GM12873 (cell line): ENCODE results near the gene DRGX.
A peak's percentile ranks its signal among the peaks of the same experiment; 100 is the strongest.

Experiments used
- TF ChIP-seq, protein P1 (sequence below): IDR thresholded peaks from 2 replicates; pipeline ENCODE4 v1.5.1; 2012; ENCODE audit warnings: low read depth, mild to moderate bottlenecking, moderate library complexity, low read length, control low read depth; ENCODE audit not compliant: insufficient read depth; ENCODE audit errors: missing control alignments

The DRGX gene

DNA sequence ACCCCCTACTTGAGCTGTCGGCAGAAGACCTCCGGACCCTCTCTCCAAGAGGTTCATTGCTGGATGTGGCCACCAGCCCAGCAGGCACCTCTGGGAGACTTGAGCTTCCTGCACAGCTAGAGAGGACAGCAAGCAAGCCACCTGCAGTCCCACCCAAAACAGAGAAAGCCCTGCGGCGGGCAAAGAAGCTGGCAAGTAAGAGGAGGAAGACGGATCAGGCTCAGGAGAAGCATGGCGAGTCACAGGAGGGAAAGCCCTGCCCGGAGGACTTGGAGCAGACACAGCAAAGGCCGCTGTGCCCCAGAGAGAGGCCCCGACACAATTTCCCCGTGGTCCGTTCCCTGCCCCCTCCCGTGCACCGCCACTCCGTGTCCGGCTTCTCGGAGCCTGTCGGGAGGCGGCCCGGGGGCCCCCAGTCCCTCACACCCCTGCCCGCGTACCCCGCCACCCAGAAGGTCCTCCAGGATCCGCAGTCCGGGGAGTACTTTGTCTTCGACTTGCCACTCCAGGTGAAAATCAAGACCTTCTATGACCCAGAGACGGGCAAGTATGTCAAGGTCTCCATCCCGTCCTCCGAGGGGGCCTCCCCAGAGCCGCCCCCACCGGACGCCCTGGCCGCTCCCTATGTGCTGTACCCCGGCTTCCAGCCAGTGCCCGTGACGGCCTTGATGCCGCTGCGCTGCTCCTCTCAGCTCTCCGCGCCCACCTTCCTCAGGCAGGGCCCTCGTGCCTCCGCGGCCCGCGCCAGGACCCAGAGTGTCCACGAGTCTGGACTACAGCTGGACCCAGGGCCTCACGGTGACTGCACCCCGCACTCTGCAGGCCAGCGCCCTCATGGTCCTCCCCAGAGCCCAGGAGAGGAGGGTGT, 69.7 kb downstream of the DRGX start:
- TF ChIP-seq, protein P1, sequence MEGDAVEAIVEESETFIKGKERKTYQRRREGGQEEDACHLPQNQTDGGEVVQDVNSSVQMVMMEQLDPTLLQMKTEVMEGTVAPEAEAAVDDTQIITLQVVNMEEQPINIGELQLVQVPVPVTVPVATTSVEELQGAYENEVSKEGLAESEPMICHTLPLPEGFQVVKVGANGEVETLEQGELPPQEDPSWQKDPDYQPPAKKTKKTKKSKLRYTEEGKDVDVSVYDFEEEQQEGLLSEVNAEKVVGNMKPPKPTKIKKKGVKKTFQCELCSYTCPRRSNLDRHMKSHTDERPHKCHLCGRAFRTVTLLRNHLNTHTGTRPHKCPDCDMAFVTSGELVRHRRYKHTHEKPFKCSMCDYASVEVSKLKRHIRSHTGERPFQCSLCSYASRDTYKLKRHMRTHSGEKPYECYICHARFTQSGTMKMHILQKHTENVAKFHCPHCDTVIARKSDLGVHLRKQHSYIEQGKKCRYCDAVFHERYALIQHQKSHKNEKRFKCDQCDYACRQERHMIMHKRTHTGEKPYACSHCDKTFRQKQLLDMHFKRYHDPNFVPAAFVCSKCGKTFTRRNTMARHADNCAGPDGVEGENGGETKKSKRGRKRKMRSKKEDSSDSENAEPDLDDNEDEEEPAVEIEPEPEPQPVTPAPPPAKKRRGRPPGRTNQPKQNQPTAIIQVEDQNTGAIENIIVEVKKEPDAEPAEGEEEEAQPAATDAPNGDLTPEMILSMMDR, result no peak

DNA sequence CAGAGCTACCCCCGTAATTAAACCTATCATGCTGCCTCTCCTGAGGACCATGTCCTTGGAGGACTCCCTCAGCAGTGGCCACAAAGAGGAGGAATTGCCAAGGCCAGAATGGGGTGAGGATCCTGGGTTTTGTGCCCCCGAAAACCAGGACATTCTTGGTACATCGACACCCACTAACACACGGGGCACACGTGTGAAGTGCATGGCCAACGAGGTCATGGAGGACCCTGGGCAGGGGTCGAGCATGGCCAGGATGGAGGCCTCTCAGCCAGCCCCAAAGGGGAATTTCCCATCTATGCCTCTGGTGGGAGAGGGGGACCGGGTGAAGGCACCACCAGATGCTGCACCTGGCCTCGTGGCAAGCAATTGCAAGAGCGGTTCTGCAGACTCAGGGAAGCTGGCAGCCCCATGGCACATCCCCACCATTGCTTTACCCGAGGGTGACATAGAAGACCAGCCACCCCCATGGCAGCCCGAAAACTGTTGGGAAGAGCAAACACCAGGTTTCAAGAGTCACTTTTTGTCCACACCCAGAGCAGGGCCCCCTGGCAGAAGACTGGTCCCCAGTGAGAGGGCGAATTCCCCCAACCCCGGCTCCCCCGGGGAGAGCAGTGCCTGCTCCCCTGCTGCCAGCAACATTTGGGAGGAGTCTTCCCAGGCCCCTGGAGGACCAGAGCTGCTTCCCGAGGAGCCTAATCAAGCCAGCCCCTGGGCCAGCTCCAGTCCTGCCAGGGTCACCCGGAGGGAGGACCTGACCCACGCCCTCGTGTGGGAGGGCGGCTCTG, 70.6 kb downstream of the DRGX start:
- TF ChIP-seq, protein P1, result no peak

DNA sequence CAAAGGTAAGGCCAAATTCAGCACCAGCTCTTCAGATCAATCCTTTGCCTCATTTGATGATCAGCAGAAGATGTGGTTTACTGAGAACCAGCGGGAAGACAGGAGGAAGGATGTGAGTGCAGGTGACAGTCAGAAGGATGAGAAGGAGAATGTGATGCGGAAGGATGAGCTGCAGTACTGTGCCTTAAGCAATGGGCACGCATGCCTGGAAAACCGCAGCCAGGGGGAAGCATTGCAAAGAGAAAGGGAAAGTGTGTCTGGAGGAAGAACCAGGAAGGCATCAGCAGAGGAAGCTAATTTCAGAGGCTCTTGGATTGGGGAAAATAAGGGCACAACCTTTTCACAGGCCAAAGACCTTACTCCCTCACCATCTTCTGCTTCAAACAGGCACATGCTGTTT, 71.2 kb downstream of the DRGX start:
- TF ChIP-seq, protein P1, result peak; percentile 2

DNA sequence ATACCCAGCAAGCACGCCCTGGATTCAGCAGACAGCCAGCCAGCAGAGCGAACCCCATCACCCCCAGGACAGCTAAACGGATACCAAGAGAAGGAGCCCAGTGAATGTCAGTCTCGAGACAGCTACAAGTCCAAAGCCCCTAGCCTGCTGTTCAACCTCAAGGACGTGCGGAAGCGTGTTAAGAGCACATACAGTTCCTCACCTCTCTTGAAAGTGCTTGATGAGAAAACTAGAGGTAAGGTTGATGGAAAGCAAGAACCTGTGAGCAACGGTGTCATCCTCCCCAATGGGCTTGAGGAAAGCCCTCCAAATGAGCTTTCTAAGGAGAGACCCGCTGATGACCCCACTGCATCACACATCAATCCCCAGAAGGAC, 72.0 kb downstream of the DRGX start:
- TF ChIP-seq, protein P1, result no peak

DNA sequence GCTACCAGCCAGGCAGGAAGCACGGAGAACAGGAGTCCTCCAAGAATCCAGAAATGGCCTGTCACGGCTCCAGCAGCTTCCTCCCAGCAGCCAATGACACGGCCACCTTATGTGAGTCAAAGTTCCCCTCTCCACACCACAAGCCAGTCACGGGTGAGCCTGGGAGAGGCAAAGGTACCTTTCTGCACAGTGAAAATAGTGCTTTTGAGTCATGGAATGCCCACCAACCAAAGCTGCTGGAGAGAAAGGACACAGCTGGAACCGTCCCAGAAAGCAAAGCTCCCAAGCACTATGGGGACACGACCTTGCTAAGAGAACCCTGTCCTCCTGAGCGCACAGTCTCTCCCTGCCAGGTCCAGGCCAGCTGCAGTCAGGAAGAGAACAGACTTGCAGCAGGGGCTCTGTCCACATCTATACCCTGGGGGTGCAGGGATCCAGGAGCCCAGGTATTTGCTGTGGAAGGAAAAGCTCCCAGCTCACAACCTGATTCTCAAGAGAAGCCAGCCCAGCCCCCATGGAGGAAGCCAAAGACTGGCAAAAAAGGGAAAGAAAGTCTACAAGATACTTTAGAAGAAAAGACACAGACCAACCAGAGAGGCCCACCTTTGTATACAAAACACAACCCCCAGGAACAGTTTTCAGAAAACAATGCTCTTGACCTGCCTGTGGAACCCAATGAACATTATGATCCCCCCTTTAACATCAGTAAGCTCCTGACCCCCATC, 72.6 kb downstream of the DRGX start:
- TF ChIP-seq, protein P1, result no peak

DNA sequence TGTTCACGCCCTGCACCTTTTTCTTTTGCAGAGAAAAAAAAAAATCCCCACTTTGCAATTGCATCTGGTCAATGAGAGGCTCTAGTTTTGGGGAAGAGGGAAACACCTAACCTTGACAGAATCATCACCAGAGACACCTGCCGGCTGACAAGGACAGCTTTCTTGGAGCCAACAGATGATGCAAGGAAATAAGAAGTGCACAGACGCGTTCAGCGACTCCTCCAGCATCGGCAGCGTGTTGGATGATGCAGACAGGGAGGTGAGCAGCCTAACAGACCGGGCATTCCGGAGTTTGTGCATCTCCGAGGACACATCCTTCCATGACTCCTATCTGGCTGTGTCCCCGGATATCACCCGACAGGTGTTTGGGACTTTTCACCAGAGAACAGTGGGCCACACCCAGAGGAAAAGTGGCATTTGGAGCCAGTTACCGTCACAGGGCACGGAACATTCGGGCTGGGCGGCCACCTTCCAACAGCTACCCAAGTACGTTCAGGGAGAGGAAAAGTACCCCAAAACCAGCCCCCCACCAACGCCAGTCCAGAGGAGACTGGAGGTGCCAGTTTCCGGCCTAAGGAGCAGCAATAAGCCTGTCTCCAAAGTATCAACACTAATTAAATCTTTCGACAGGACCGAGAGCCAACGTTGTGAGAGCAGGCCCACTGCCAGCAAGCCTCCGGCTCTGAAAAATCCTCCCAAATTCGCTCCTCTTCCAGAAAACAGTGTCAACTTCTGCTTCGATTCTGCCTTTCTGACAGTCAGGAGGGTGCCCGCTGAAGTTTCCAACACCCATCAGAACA, 73.3 kb downstream of the DRGX start:
- TF ChIP-seq, protein P1, result no peak

DNA sequence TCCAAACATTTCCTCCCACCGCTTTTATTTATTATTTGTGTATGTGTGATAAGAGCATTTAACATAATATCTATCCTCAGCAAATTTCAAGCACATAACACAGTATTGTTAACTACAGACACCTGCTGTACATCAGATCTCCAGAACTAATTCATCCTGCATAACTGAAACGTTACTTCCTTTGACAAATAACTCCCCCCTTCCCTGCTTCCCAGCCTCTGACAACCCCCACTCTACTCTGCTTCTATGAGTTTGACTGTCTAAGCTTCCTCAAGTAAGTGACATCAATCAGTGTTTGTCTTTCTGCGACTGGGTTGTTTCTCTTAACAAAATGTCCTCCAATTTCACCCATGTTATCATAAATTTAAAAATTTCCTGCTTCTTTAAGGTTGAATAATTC, 74.9 kb downstream of the DRGX start:
- TF ChIP-seq, protein P1, result no peak
